Fibroblast of the conjunctiva (primary cell): ENCODE data around the gene PDIA6.
"Not testable (repeated sequence)": the region's sequence is repeated elsewhere in the genome, so short reads cannot be mapped to it uniquely, and the experiment has no call there.

ENCODE experiments used
- DNase-seq: peaks from one replicate; pipeline ENCODE4 v3.0.0-alpha.2; 2010; ENCODE audit warnings: low read depth

PDIA6 gene

GRCh38 chr2:10832203-10832936, 19.8 kb upstream of the PDIA6 start:
- DNase-seq = peak; percentile 52

- DNase-seq = no peak
Measured at GRCh38 chr2:10831400-10831985, 18.9 kb upstream of the PDIA6 start.

- no peak for DNase-seq
Measured at GRCh38 chr2:10830641-10831399, 18.2 kb upstream of the PDIA6 start.

GRCh38 chr2:10830203-10830602, 17.6 kb upstream of the PDIA6 start:
- DNase-seq = no peak

DNA sequence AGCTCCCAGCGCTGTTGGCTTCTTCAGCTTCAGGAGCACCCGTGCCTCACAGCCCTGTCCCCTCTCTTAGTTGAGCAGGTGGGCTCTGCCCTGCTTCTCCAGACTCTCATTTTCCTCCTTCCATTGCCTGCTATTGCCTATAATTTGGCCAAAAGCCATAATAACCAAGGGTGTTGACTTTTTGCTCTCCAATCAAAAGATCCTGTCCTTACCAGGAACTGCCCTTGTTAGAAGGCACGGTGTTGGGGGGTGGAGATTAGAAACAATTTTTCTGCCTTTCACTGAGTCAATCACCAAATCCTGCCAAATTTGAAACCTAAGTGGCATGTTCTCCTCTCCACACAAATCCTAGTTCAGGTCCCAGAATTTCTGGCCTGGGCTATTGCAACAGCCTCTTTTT, 16.7 kb upstream of the PDIA6 start:
- no peak for DNase-seq

GRCh38 chr2:10828346-10828745, 15.8 kb upstream of the PDIA6 start:
- no peak for DNase-seq

- no peak for DNase-seq
Measured at GRCh38 chr2:10826625-10827024, 14.0 kb upstream of the PDIA6 start.

DNA sequence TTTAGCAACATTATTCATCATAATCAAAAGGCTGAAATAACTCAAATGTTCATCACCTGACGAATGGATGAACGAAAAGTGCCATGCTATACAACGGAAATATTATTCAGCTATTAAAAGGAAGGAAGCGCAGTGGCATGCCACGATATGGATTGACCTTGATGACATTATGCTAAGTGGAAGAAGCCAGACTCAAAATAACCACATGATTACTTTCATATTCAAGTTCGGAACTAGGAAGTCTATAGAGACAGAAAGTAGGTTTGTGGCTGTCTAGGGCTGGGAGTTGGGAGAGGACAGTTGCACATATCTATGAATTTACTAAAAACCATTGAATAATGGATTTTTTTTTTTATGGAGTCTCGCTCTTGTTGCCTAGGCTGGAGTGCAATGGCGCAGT, 13.4 kb upstream of the PDIA6 start:
- DNase-seq = no peak

DNA sequence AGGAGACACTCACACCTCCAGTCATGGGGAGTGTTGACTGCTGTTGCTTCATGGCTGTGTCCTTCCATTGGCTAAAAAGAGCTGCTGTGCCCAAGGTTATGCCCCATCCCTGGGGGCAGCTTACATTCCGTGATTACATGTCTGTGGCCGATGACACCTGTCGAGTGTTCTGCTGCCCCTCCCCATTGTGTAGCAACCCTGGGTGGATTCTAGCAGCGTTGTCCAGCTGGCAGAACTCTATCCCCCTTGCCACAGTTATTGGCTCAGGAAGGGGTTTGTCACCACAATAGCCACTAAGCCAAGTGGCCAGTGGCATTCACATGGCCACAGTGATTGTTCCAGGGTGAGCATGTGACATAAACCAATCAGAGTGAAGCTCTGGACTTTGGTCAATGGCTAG, 11.6 kb upstream of the PDIA6 start:
- DNase-seq = no peak

DNA sequence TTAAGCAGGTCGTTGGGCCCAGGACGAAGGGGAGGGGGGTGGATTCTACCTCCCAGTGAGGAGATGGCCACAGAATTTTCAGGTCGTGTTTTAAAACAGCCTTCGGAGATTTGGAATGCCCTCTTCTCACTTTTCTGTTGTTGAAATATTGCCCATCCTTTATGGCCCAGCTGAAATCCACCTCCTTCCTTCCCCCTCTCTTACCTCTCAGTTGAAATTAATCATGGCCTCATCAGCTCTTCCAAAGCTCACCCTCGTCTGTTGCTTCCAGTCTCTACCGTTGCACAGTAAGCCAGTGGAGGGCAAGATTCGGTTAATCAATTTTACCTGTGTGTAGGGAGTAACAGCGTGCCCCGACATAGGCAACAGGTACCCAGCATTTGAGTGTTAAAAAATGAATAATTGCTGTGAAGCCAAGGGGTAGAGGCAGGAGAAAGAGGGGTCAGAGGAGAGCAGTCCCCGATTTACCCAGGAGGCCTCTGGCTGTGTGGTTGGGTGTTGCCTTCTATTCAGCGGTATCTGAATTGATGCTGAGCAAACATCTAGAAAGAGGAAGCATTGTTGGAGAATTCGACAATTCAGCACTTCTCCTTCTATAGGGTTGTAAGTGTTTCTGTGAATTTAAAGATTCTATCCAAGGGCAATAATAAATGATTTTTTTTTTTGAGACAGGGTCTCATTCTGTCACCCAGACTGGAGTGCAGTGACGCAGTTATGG, 8.6 kb upstream of the PDIA6 start:
- DNase-seq = no peak

- no peak for DNase-seq
Measured at GRCh38 chr2:10820562-10820961, 8.0 kb upstream of the PDIA6 start.

- DNase-seq = no peak
Measured at GRCh38 chr2:10819714-10820314, 7.2 kb upstream of the PDIA6 start.

DNA sequence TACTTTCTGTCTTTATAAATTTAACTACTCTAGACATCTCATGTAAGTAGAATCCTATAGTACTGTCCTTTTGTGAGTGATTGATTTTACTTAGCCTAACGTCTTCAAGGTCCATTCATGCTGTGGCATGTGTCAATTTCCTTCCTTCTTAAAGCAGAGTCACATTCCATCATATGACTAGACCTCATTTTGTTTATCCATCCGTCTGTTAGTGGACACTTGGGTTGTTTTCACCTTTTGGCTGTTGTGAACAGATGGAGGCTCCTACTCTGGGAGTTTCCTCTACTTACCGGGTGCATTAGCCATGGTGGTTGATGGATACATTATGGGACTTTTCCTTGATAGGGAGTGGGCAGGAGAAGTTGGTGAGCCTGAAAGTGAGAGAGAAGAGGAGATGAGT, 6.4 kb upstream of the PDIA6 start:
- no peak for DNase-seq

DNA sequence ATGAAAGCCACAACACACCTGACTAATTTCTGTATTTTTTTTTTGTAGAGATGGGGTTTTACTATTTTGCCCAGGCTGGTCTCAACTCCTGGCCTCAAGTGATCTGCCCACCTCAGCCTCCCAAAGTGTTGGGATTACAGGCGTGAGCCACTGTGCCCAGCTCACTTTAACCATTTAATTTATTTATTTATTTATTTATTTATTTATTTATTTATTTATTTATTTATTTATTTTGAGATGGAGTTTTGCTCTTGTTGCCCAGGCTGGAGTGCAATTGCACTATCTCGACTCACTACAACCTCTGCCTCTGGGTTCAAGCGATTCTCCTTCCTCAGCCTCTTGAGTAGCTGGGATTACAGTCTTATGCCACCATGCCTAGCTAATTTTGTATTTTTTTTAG, 5.7 kb upstream of the PDIA6 start:
- not testable (repeated sequence) for DNase-seq

GRCh38 chr2:10817413-10817812, 4.8 kb upstream of the PDIA6 start:
- DNase-seq = no peak

DNA sequence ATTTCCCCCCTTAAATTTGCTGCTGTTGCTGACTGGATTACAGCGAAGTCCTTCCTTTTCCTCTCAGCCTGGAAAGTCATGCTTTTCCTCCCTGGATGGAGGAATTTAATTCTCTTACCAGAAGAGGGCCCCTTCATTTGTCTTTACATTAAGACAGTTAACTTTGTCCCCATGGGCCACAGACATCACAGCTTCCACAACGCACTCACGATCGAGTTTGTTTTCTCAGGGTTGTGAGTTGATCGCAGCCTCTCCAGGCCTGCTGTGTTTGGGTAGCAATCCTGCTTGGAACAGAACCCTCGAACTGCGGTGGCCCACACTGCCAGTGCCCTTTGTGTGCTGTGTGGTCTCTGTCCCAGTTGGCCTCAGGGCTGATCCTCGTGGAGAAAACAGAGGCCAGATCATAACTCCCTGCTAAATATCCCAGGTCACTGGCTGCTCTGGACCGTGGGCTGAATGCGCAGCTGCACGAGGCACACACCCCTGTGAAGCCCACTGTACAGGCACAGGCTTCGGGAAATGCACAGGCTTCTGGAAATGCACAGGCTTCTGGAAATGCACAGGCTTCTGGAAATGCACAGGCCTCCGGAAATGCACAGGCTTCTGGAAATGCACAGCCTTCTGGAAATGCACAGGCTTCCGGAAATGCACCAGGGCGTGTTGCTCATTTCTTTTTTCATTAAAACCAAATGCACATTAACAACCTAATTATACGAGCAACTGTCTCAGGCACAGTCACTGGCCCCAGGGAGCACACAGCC, 2.2 kb upstream of the PDIA6 start:
- no peak for DNase-seq

- DNase-seq = no peak
Measured at GRCh38 chr2:10814142-10814541, 1.6 kb upstream of the PDIA6 start.

- not testable (repeated sequence) for DNase-seq
Measured at GRCh38 chr2:10813163-10814138, 866 bp upstream of the PDIA6 start.

DNA sequence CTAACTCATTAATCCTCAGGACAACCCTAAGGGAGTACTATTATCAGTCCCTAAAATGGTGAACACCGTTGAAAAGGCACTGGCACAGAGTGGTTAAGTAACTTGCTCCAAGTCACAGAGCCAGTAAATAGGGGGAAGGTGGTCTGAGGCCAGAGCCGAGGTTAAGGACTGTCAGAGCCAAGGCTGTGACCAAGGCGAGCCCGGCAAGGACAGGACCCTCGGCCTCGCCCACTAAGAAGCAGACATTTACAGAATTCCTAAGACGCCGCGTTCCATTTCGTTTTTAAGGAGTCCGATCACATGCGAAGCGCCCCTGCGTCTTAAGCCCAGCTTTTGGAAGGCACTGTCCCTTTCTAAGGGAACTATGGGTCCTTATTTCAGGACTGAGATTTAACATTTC, 1.1 kb downstream of the PDIA6 start:
- DNase-seq = no peak
